Measurements from ENCODE around the gene UVRAG. TPM values are rescaled to one million over a fixed set of nuclear protein-coding genes. Genes with fewer than 3 reads are reported as not detected.

UVRAG gene
- total RNA-seq, 1 donor from 2014 or later, result 38.1 TPM

DNA sequence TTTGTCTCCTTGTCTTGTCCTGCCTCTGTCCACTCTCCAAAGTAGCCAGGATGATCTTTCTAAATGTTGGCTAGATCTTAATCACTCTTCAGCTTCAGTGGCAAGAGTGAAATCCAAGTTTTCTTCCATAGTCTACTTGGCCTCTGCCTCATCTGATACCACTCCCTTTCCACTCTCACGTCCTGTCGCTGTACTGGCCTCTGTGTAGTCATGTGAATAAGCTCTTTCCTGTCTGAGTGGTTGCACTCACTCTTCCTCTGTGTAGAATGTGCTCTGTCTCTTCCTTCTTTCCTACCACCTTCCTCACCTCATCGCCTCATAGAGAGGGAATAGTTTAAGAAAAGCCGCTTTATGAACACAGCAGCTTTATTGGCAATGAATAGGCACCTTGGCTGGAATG lies 304.8 kb downstream of the UVRAG start:
- DNase-seq, result no peak

DNA sequence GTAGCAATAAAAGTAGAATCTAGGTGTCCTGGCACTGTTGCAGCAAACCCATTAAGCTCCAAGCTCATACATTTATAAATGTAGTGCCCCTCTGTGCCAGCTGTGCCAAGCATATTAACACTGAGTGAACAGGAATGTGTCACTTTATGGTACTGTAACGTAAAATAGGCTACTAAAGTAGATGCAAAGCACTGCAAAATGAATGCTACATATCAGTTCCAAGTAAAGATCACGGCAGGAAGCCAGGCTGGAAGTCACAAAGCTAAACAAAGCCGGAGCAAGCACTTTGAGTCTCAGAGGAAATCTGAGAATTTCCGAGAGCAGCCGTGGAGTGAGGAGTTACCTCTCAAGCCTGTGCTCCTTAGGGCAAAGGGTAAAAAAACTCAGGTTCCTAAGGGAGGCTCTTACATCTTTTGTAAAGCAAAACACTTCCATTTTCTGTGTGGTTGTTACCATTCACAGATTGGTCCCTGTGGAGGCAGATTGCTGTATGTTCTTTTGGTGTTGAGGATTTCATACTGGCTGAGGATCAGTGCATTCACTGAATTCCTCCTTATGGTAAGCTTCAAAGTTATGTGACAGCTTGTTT lies 305.6 kb downstream of the UVRAG start:
- DNase-seq, result no peak

DNA sequence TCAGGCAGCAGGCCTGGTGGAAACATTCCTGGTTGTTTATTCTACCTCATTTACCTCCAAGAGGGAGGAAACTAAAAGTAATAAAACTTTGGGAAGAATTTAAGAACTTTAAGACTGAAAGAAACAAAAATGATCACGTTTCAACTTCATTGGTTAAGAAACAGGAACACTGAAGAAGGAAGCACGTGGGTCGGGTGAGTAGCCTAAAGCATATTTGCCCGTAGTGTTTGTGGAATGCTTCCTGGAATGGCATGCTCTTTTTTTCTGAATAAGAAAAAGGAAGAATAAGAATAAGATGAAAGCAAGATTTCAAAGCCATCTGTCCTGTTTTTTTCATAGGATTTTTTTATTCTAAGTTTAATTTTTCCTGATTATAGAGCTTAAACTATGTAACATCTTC lies 308.2 kb downstream of the UVRAG start:
- no peak for DNase-seq

DNA sequence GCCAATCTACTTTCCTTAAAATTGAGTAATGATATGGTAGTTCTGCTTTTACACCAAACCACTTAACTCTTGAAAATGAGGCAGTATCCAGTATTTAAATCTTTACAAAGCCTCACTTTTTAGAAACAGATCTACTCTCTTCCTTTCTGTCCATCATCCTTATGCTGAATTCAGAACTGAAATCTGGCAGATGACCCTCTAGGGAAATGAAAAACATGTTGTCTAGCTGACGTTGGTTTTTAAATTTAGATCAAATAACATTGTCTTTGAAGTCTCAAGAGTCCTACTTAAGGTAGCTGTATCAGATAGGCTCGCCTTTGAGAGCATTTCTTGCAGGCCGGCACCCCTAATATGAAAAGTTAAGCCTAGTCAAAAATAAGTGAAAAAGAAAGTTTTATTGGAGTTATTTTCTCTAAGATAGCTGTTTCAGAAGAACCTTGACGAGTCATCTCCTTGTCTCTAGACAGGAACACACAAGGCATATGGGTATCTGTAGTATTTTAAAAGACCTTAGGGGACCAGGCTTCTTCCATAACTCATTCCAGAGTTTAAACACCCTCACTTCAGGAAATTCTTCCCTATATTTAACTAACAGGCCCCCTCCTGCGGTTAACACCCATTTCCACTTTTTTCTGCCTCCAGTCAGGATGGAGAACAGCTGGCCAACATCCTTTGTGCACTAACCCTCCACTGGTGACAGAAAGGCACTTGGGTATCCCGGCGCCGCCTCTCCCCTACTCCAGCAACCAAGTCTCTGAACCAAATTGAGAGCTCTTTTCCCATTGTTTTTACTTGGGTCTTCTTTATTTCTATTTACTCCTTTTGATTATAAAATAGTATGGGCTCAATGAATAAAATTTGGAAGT lies 310.1 kb downstream of the UVRAG start:
- DNase-seq, result no peak

DNA sequence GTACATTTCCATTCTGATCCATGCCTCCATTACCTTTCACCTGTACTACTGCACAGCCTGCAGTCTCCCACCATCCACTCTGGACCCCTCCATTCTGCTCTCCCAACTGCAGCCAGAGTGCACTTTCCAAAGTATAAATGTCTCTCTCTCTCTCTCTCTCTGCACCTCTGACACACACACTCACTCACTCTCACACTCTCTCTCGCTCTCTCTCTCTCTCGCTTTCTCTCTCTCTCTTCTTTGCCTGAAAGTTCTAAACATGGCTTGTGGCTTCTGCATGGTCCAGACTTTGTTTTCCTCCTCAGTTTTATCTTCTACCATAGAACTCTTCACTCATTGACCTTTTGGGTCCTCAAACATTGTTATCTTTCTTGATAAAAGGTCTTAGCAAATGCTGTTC lies 314.7 kb downstream of the UVRAG start:
- DNase-seq, result no peak

DNA sequence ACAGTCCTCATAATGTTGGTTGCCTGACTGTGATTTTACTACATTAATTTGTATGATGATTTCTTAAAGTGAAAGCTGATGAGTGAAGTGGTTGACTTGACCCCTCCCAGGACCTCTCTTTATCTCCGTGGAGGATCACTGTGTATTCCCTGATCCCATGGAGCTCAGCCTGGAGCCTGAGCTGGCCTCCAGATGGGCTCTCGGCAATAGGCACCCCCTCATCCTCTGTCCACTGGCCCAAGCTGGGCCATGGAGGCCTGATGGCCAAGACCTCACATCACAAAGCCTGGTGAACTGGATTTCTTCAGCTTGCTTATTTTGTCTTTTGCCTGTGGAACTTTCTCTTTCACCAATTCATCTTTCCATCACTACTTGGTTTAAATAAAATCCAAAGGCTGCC lies 316.1 kb downstream of the UVRAG start:
- no peak for DNase-seq

DNA sequence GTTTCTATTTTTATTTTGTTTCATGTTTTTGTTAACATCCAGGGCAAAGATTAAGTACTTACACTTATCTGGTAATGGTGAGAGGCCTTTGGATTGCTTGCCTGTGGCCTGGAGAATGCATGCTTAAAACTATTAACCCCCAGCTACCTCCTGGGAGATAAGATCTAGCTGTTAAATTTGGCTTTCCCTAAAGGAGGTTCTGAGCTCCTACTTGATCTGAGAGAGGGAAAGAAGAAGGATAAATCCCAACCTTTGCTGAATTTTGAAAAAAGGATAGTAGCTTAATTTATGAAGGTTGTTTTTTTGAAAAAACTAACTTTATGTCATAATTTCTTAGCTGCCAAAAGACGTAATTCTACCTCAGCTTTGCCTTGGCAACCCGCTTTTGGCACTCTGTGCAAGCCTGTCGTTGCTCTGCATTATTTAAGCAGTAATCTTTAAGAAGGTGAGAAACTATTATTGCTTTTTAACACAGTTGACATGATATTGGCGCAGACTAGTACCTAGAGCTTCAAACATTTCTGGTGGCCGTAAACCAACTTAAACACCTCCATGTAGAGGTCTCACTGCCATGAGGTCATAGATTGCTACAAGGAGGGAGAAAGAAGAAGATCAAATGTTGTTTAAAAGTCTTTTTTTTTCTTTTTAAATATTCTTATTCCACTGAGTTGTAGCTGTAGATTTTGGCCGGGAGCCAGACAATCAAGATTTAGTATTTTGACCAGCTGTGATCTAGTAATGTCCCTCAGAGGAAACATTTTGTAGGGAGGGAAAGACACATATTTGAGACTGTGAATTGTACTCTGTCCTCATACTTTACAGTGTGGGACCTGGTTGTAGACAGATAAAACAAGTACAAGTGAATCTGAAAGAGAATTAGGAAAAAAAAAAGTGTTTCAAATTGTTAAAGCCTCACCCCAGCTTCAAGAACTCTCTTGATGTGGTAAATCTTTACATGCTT lies 316.9 kb downstream of the UVRAG start:
- no peak for DNase-seq

DNA sequence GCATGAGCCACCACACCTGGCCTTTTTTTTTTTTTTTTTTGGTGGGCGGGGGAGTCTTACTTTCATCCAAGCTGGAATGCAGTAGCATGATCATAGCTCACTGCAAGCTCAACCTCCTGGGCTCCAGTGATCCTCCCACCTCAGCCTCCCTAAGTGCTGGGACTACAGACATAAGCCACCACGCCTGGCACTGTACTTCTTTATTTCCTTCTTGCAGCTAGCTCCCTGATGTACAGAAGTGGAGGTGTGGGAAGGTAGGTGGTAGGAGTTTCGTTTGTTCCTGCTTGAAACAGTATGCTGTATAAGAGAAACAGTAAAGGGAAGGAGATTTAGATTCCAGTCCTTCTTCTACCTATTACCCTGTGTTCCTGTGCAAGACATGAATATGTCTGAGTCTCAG lies 319.2 kb downstream of the UVRAG start:
- no peak for DNase-seq

DNA sequence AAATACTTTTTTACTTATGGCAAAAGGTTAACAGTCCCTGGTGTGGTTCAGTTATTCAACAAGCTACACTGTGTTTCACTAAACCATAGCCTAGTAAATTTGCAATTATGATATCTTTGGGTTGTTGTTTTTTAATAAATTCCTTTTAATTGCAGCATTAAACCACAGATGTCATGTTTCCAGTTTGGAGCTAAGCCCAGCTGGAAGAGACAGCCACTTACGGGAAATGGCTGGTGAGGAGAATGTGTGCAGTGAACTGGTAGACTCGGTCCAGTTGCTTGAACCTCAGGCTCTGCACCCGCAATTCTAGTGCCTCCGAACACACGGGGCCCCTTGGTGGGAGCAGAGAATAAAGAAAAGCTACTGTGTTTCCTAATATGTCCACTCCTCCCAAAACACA lies 320.5 kb downstream of the UVRAG start:
- DNase-seq, result no peak

DNA sequence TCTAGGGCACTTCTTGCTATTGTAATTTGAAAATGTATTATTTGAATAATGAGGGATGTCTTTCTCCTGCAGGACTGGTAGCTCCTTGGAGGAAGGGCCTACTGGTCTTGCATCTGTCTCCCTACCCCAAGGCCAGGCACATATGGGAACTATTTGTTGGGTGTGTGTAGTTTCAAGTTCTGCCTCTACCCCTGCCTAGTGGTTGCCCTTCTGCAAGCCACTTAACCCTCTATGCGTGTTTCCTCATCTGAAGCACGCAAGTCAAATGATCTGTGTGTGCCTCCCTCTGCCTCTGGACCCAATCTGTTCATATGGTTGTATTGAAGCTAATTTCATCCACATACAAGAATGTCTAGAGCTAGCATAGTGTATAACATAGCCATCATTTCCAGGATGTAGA lies 324.3 kb downstream of the UVRAG start:
- no peak for DNase-seq

DNA sequence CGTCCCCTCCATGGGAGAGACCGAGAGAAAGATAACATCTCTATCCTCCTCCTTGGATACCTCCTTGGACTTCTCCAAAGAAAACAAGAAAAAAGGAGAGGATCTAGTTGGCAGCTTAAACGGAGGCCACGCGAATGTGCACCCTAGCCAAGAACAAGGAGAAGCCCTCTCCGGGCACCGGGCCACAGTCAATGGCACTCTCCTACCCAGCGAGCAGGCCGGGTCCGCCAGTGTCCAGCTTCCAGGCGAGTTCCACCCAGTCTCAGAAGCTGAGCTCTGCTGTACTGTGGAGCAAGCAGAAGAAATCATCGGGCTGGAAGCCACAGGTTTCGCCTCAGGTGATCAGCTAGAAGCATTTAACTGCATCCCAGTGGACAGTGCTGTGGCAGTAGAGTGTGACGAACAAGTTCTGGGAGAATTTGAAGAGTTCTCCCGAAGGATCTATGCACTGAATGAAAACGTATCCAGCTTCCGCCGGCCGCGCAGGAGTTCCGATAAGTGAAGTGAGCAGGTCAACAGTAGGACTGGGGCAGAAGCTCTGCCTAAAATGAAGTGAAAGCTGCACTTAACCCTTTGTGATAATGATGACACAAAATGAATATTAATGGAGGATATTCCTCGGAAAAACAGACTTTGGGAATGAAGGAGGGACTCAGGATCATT lies 326.0 kb downstream of the UVRAG start:
- DNase-seq, result no peak

DNA sequence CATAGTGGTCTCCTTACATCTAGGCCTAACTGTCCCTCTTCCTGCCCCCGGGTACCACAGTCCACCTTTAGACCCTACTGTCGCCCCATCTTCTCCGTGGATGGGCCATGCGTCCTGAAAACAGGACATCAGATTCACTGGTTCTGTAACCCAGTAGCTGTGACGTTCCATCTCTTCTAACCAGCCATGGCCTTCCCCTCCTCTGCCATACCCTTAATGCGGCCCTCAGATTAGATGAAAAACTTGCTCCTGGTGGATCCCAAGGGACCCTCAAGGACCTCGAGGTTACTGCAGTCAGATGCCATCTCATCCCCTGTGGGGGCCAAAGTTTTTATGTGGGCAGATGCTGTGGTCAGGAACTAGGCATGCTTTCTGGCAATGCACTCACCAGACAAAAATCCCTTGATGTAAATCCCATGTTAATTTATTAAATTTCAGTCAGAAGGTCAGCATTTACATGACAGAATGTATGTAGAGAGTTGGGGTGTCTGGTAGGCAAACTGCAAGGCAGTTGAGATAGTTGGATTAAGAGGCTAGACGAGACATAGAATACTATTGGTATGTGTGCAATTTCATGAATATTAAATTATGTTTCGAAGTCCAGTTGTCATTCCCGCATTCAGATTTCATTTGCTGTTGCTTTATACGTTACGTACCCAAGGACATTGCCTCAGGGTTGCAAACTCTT lies 327.0 kb downstream of the UVRAG start:
- DNase-seq, result no peak

DNA sequence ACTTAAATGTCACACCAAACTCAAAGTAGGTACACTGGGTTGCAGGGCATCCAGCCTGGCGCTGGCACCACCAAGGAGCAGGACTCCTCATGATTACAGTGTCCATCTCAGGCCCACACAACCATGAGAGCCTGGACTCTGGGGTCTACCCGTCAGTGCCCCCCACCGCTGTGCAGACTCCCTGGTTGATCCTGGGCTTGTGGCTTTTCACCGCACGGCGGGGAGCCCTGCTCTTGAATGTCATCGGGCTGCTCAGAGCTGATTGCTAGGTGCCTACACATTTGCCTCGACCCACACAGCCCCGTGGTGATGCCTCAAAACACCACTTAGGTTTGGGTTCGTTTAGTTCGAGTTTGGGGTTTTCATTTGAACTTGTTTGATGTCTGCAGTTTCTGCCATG lies 328.3 kb downstream of the UVRAG start:
- DNase-seq, result no peak

DNA sequence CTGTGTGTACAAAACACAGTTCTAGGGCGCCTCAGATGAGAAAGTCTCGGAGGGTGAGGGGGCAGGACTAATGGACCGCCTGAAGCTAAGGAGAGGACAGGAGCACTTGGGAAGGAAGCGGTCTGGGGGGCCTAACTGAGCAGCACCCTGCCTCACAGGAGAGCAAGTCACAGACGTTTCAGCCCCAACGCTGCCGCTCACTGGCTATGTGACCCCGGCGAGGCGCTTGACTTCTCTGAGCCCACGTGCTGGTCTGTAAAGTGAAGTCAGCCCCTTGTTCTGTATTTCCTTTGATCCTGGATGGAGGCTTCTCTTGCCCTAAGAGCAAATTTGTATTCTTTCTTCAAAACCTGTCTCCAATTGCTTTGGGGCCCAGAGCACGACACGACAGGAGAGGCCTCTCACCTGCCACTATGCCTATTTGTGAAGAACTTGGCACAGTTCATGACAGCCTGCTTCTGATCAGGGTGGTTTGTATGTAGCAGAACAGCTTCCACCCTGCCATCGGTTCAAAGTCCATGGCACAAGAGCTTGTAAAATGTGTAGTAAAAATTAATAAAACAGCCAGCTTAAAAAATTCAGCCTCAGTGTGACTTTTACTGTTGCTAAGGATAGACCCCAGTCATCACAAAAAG lies 332.2 kb downstream of the UVRAG start:
- no peak for DNase-seq

DNA sequence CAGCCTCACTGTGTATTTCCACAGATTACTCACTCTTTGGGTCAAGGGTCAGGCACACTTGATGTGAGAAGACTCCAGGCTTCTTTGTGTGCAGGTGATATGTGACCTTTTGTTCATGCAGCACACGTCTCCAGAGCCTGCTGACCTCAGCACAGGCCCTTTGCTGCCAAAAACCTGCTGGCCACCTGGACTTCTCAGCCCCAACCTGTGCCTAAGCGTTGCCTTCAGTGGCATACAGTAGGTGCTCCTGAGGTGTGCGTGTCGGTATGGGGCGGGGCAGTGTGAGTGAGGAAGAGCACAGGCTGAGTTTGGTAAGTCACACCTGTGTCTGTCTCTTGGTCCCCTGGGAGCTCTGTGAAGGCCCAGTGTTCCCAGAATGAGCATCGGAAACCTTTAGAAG lies 333.2 kb downstream of the UVRAG start:
- DNase-seq, result no peak

DNA sequence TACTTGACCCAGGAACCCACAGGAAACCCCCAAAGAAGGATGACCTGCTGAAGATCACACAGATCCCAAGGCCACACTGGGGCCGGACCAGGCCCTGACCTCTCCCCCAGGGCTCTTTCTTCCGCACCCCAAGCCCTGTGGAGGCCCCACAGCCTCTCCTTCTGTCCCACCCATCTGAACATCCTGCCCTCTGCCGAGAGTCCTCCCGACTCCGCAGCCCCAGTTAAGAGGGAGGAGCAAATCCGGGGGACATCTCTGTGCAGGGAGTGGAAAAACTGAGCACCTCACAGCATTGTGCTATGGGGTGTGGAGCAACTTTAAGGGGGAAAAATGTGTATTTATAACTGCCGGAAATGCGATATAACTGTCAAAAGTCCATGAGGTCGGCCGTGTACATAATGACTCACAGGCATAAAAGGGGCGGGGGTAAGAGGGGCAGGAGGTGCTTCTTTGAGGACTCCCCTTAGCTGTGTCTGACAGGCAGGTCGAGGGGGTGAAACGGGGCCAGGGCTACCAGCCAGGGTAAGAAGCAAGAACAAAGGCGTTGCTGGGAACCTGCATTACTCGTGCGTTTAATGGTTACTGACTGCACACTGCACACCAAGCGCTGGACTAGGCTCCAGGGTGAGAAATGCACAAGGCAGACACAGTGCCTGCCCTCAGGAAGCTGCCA lies 334.1 kb downstream of the UVRAG start:
- DNase-seq, result no peak

DNA sequence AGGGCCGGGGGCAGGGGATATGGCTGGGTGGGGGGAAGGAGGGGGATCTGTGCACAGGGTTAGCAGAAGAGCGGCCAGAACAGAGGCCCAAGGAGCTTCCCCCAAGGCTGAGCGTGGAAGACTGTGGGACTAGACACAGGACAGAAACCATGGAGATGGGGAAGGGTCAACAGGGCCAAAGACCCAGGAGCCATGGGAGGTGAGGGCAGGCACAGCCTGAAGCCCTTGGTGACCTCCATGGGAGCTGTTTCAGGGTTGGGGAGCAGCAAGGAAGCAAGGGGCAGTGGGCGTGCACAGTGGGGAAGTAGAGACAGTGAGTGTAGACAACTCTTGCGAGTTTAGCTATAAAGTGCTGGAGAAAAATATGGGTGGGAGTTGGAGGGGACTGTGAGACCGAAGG lies 334.7 kb downstream of the UVRAG start:
- DNase-seq, result no peak

DNA sequence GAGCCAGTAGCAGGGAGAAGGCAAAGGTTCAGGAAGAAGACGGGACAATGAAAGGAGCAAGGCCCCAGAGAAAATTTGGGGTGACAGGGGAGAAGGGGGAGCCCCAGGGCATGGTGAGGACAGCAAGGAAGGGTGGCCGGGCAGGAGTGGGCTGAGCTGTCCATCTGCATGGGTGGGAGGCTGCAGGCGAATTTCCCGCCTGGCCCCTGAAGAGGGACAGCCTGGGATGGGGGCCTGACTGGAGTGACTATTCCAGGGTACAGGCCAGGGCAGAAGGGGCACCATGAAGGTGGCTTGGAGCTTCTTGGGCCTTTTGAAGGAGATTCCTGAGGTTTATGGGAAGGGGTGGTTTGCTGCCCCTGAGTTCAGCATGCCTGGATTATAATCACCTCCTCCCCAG lies 335.1 kb downstream of the UVRAG start:
- no peak for DNase-seq

DNA sequence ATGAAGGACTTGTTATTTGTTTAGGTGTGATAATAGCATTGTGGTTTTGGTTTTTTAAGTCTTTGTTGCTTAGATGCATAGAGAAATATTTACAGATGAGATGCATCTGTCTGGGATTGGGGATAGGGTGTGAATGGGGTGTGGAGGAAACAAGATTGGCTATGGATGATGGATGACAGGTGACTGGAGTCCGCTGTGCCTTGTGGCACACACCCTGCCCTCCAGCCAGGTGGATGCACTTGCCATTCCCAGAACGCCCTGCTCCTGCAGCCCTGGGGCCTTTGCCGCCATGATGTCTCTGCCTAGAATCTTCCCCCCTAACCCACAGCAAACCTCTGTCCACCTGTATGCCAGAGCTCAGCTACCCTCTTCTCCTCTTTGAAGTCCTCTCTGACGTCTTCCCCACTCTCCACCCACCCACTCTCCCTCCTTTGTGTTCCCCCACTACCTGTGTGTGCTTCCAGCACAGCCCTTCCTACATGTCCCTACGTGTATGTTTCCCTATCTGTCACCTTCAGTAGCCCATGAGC lies 336.6 kb downstream of the UVRAG start:
- DNase-seq, result no peak

DNA sequence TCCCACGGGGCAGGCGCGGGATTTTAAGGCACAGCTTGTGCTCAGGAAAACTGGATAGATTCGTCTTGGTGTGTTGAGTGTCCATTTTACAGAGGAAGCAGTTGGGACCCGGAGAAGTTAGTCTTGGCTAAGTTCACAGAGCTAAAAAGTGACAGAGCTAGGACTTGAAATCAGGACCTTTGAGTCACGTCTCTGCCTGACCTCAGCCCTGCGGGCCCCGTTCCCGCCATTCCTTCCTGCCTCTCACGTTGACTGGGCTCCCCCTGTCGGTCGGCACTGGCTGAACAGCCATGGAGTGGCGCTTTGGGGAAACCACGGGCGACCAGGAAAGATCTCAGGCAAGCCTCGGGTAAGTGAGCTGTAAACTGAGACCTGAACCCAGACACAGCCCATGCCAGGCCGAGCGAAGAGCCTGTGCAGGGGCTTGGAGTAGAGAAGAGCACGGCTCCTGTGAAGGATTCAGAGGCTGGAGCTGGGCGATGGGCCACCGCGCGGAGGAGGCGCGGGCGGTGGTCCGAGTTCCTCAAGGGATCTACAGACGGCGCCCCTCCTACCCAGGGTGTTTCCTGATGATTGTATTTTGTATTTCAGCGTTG lies 337.2 kb downstream of the UVRAG start:
- peak; percentile 47 for DNase-seq
